LNCAP (cell line): ENCODE measurements around the gene ANKRD31.

ENCODE experiments used
- CTCF ChIP-seq: fragments of 450-650 bp; IDR thresholded peaks from 2 replicates; pipeline ENCODE4 v1.5.1; 2017; ENCODE audit warnings: mild to moderate bottlenecking

The ANKRD31 gene

GRCh38 chr5:75203604-75204003, 33.1 kb downstream of the ANKRD31 start:
- no peak for TF ChIP-seq CTCF

- TF ChIP-seq CTCF: no peak
Measured at GRCh38 chr5:75202935-75203334, 33.7 kb downstream of the ANKRD31 start.

GRCh38 chr5:75200776-75201175, 35.9 kb downstream of the ANKRD31 start:
- no peak for TF ChIP-seq CTCF

- no peak for TF ChIP-seq CTCF
Measured at GRCh38 chr5:75199946-75200345, 36.7 kb downstream of the ANKRD31 start.

- TF ChIP-seq CTCF: no peak
Measured at GRCh38 chr5:75199071-75199470, 37.6 kb downstream of the ANKRD31 start.

- TF ChIP-seq CTCF: no peak
Measured at GRCh38 chr5:75197745-75198144, 38.9 kb downstream of the ANKRD31 start.

- TF ChIP-seq CTCF: no peak
Measured at GRCh38 chr5:75192804-75193203, 43.9 kb downstream of the ANKRD31 start.

- no peak for TF ChIP-seq CTCF
Measured at GRCh38 chr5:75192264-75192663, 44.4 kb downstream of the ANKRD31 start.
